Astrocyte of the spinal cord (primary cell): ENCODE measurements around the gene CELF6.

Experiments used
- DNase-seq: peaks from one replicate; pipeline ENCODE4 v3.0.0; 2011; ENCODE audit warnings: low read depth, low spot score
- H3K4me3 ChIP-seq: 2 replicates; pipeline ENCODE4 v1.5.1; 2011; ENCODE audit warnings: low read depth, mild to moderate bottlenecking, low read length, moderate library complexity
- in situ Hi-C: cut with HindIII; loops from 2 replicates; pipeline ENCODE4 v1.10.0; 2017; ENCODE audit warnings: low sequenced_read_pairs
- TF ChIP-seq, protein P1 (sequence below): IDR thresholded peaks from 2 replicates; pipeline ENCODE4 v1.5.1; 2012; ENCODE audit warnings: low read depth, mild to moderate bottlenecking, low read length, inconsistent platforms

The CELF6 gene

DNA sequence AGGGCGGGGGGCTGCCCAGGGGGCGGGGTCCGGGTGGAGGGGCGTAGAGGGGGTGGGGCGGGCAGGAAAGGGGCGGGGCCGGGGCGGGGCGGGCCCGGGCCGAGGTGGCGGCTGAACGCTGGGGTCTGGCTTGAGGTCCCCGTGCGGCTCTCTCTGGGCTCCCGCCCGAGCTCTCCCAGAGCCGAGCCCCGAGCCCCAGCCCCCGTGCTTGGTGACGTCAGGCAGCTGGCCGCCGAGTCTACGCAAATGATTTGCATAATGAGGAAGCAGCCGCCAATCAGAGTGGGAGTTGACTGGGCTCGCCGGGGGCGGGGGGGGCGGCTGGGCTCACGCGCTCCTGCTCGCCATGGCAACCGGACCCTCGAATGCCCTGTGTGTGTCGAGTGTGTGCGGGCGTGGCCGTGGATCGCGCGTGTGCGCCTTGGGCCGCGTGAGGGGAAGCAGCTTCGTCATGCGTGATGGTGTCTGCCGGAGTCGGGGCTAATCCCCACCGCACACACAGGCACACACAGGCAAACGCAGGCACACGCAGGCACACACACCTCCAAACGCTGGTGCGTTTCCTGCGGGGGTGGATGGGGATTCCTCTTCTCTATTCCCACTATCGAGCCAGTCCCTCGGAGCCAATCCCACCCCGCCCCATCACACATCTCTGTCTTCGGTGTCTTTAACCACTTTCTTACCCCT, at the start of gene CELF6:
Gene CELF6 (minus strand): TSS at position 173 of the 687 bp plus-strand sequence. CDS start 283 bp downstream, outside the sequence.
- DNase-seq, result peak; percentile 79

GRCh38 chr15:72368899-72369298, 48.9 kb upstream of the CELF6 start:
- in situ Hi-C loops, result no loop called here
- no peak for DNase-seq

More for the DNA sequence above, at the start of gene CELF6:
- H3K4me3 ChIP-seq, result peak within 1 kb of the TSS; percentile 47
- TF ChIP-seq, protein P1, sequence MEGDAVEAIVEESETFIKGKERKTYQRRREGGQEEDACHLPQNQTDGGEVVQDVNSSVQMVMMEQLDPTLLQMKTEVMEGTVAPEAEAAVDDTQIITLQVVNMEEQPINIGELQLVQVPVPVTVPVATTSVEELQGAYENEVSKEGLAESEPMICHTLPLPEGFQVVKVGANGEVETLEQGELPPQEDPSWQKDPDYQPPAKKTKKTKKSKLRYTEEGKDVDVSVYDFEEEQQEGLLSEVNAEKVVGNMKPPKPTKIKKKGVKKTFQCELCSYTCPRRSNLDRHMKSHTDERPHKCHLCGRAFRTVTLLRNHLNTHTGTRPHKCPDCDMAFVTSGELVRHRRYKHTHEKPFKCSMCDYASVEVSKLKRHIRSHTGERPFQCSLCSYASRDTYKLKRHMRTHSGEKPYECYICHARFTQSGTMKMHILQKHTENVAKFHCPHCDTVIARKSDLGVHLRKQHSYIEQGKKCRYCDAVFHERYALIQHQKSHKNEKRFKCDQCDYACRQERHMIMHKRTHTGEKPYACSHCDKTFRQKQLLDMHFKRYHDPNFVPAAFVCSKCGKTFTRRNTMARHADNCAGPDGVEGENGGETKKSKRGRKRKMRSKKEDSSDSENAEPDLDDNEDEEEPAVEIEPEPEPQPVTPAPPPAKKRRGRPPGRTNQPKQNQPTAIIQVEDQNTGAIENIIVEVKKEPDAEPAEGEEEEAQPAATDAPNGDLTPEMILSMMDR, result no peak
- in situ Hi-C loops, result no loop called here

DNA sequence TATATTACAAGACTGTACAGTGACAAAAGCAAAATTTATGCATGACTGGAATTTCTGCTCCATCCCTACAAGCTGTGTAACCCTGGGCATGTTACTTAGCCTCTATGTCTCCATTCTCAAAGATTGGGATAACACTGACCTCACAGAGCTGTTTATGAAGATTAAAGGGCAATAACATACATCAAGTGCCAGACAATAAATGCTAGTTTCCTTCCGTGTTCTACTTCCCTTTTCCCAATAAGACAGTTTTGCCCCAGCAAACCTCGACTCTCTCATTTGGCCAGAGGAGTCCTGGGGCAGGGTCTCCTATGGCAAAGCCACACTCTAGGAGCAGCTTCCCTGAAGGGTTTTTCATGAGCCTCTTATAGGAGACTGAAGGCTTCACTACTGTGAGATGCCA, 48.4 kb upstream of the CELF6 start:
- H3K4me3 ChIP-seq, result no peak overlapping the region
- no peak for DNase-seq
- TF ChIP-seq, protein P1, result no peak
- in situ Hi-C loops, result no loop called here

More at GRCh38 chr15:72368899-72369298, 48.9 kb upstream of the CELF6 start:
- TF ChIP-seq, protein P1, result no peak
- H3K4me3 ChIP-seq, result no peak overlapping the region

- no peak overlapping the region for H3K4me3 ChIP-seq
- in situ Hi-C loops, result no loop called here
- no peak for DNase-seq
- TF ChIP-seq, protein P1, result no peak
Observed at GRCh38 chr15:72365844-72366243, 45.9 kb upstream of the CELF6 start.

- TF ChIP-seq, protein P1, result no peak
- H3K4me3 ChIP-seq, result no peak overlapping the region
- in situ Hi-C loops, result no loop called here
- DNase-seq, result no peak
Observed at GRCh38 chr15:72361176-72361575, 41.2 kb upstream of the CELF6 start.

DNA sequence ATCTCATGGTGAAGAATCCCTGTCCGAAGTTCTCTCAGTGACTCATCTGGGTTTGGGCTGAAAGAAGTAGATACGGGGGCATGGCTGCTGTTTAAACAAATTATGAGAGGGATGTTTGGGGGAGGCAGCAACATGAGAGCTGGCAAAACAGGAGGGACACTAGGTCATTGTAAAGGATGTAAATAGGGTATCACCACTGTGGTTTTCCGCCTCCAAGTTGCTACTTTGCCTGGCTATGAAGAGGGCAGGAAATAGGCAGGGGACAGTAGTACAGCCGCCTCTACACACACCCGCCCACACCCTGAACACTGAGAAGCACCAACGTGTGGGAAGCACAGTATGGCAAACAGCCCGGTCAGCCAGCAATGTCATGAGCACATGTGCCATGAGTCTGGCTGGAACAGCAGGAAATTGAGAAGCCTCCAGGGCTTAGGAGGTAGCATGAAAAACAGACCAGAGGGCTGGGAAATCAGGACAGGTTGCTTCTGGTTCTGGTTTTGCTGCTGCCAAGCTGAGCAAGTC, 38.8 kb upstream of the CELF6 start:
- TF ChIP-seq, protein P1, result no peak
- peak; percentile 61 for DNase-seq
- in situ Hi-C loops, result no loop called here
- no peak overlapping the region for H3K4me3 ChIP-seq
